GM12891 (cell line): ENCODE data around the gene TMPRSS4.

Experiments
- PAX5 ChIP-seq: IDR thresholded peaks from 2 replicates; pipeline ENCODE4 v1.6.1; 2011; ENCODE audit warnings: low read length, moderate library complexity, mild to moderate bottlenecking; ENCODE audit not compliant: insufficient read depth, severe bottlenecking
- POLR2A ChIP-seq: IDR thresholded peaks from 2 replicates; pipeline ENCODE4 v1.6.1; 2011; ENCODE audit warnings: low read depth, low read length, control low read depth
- POLR2AphosphoS5 ChIP-seq: IDR thresholded peaks from 2 replicates; pipeline ENCODE4 v1.6.1; 2011; ENCODE audit warnings: low read depth, low read length, control low read depth
- POU2F2 ChIP-seq: IDR thresholded peaks from 2 replicates; pipeline ENCODE4 v1.6.1; 2011; ENCODE audit warnings: low read depth, mild to moderate bottlenecking, control low read depth, low read length, moderate library complexity

DNA sequence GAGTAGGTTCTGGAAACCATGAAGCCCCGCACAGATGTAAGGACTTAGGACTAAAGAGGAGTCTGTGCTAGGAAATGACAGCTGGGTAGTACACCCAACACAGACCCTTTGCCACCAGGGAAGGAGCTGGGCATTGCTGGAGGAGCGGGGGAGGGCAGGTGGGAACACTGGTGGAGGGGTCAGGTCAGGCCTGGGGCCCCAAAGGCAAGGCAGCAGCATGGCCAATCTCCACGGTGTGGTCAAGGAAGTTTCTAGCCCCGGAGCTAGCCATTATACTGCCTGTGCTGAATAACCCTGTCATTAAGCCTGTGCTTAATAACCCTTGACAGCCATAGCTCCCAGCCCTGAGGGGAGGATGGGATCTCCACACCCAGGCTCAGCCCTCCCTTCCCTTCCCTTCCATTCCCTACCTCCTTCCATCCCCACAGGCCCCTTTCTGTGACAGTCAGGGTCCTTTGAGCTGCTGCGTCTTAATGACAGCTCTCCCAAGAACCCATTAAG, 2.1 kb downstream of the TMPRSS4 start:
- TF ChIP-seq POLR2A: no peak
- no peak for TF ChIP-seq POLR2AphosphoS5
- no peak for TF ChIP-seq POU2F2
- no peak for TF ChIP-seq PAX5
